Suprapubic skin (tissue), 4 donors: Measurements from ENCODE around the gene CSRNP3. TPM values are rescaled to one million over a fixed set of nuclear protein-coding genes. Genes with fewer than 3 reads are reported as not detected.

Experiments used
- DNase-seq, 2 donors: peaks; one replicate each; pipeline ENCODE4 v3.0.0-alpha.2; 2019; ENCODE audit warnings: low spot score in 2 of 2
- H3K27ac ChIP-seq: fragments of 200-600 bp; sonication (generic); one replicate; pipeline ENCODE4 v1.5.1; 2019
- H3K27me3 ChIP-seq: fragments of 200-600 bp; sonication (generic); one replicate; pipeline ENCODE4 v1.5.1; 2019
- H3K36me3 ChIP-seq: fragments of 200-600 bp; sonication (generic); one replicate; pipeline ENCODE4 v1.5.1; 2019
- H3K4me1 ChIP-seq: fragments of 200-600 bp; sonication (generic); one replicate; pipeline ENCODE4 v1.5.1; 2019
- H3K4me3 ChIP-seq: fragments of 200-600 bp; sonication (generic); one replicate; pipeline ENCODE4 v1.5.1; 2019; ENCODE audit warnings: mild to moderate bottlenecking
- H3K9me3 ChIP-seq: fragments of 200-600 bp; sonication (generic); one replicate; pipeline ENCODE4 v1.5.1; 2019
- CTCF ChIP-seq, 2 donors: fragments of 200-600 bp in 1 of 2; fragments of 450-650 bp in 1 of 2; sonication (generic) in 1 of 2; IDR thresholded peaks; one replicate each; pipeline ENCODE4 v1.5.1; 2016 to 2019; ENCODE audit warnings: antibody characterized with exemption in 2 of 2, mild to moderate bottlenecking in 1 of 2, moderate library complexity in 1 of 2
- EP300 ChIP-seq: sonication (generic); formaldehyde crosslinking; IDR thresholded peaks from one replicate; pipeline ENCODE4 v1.6.1; 2017; ENCODE audit warnings: antibody characterized with exemption
- POLR2A ChIP-seq, 2 donors: fragments of 450-650 bp; IDR thresholded peaks; one replicate each; pipeline ENCODE4 v1.6.1; 2017; ENCODE audit warnings: antibody characterized with exemption in 2 of 2, mild to moderate bottlenecking in 2 of 2, moderate library complexity in 2 of 2
- POLR2AphosphoS5 ChIP-seq, 3 donors: sonication (generic); formaldehyde crosslinking; IDR thresholded peaks; one replicate each; pipeline ENCODE4 v1.6.1; 2017; ENCODE audit warnings: antibody characterized with exemption in 3 of 3
- WGBS: methylation state at CpG from one replicate; pipeline ENCODE4 v1.1.5; 2018; 5-methylcytosine and 5-hydroxymethylcytosine counted together
- total RNA-seq, 4 donors: library from RNA; depleted of rRNA; stranded (reverse); fragments of >200 nt; gene quantifications; one replicate each; pipeline ENCODE4 v1.1.0, GENCODE V29; 2016

CSRNP3 gene
- total RNA-seq, 4 donors from 2014 or later, result 1.3 to 7.2 (median 4.3) TPM

DNA sequence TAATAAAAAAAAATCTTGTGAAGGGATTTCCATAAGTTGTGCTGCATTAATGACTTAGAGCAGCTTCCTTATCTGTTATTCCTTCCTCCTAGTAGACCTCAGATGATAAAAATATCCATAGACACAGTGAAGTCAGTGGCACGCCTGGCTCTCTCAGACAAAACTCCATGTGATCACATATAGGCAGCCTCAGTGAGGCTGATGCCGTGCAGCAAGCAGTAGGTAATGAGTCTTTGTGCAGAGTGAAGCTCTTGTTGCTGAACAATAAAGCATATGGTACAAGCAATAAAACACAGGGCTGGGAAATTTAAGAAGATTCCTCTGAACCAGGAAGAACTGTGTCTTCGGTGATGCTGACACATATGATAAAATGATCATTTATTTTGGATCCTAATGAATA lies 102.7 kb downstream of the CSRNP3 start:
- WGBS, result 66% methylated on average over 3 of the region's 3 CpGs
- no peak for TF ChIP-seq EP300
- no peak for TF ChIP-seq POLR2AphosphoS5 (IDR thresholded peaks at IDR 0.05)
- no peak for TF ChIP-seq POLR2A (IDR thresholded peaks at IDR 0.05)
- TF ChIP-seq CTCF (IDR thresholded peaks at IDR 0.05), result no peak
- no peak for DNase-seq
- no peak overlapping the region for H3K27ac ChIP-seq
- no peak overlapping the region for H3K4me3 ChIP-seq
- H3K36me3 ChIP-seq, result no peaks in the 10 kb centered on the region
- H3K27me3 ChIP-seq, result no peaks in the 10 kb centered on the region
- H3K4me1 ChIP-seq, result no peaks in the 10 kb centered on the region
- no peaks in the 10 kb centered on the region for H3K9me3 ChIP-seq

DNA sequence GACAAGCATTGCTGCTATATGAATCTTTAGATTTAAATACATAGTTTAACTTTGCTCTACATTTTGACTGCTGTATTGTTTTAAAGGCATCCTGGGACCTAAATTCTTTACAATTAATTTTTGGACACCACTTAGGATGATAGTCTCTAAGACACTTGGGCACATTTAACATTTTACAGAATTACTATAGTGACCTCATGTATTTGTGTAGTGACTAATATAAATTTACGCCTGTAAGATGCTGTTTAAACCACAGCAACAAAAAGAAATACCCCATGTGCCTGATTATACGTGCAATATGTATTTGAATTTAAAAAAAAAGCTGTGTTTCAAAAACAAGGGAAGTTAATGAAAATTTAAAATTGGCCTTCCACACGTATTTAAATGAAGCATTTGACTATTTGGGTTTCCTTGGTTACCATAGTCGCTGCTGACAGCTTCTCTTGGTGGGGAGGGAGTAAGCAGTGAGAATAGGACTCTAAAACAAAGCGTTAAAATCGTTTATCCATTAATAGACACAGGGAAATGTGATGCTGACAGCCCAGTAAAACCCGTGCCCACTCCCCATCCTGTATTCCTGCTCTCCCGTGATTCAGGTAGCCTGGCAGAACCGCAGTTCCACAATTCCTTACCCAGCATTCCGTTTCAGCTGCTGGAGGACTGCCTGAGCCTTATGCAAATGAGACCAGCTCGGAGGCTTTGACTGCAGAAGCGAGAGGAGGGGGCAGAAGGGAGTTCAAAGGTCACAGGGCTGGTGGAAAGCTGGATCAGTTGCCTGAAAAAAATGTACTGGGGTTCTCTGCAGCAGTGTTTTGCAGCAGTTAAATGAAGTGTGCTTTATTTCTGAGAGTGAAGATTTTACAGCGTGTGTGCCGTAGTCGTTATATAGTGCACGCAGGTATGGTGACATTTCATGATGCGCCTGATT lies 104.3 kb downstream of the CSRNP3 start:
- no peak for DNase-seq
- TF ChIP-seq POLR2A (IDR thresholded peaks at IDR 0.05) (no peak), EP300 (no peak), CTCF (IDR thresholded peaks at IDR 0.05) (no peak), POLR2AphosphoS5 (IDR thresholded peaks at IDR 0.05) (no peak)
- Histone ChIP-seq H3K9me3 (no peaks in the 10 kb centered on the region), H3K4me1 (no peaks in the 10 kb centered on the region), H3K36me3 (no peaks in the 10 kb centered on the region), H3K27ac (no peak overlapping the region), H3K4me3 (peak overlapping the region; percentile 6), H3K27me3 (no peaks in the 10 kb centered on the region)
- 57% methylated on average over 17 of the region's 17 CpGs for WGBS

- Histone ChIP-seq H3K27me3 (no peaks in the 10 kb centered on the region), H3K27ac (no peak overlapping the region), H3K4me1 (no peaks in the 10 kb centered on the region), H3K4me3 (no peak overlapping the region), H3K36me3 (no peaks in the 10 kb centered on the region), H3K9me3 (no peaks in the 10 kb centered on the region)
- TF ChIP-seq EP300 (no peak), POLR2AphosphoS5 (IDR thresholded peaks at IDR 0.05) (no peak), POLR2A (IDR thresholded peaks at IDR 0.05) (no peak), CTCF (IDR thresholded peaks at IDR 0.05) (no peak)
- 70% methylated on average over 2 of the region's 2 CpGs for WGBS
- no peak for DNase-seq
Observed at GRCh38 chr2:165575044-165575615, 105.6 kb downstream of the CSRNP3 start.

DNA sequence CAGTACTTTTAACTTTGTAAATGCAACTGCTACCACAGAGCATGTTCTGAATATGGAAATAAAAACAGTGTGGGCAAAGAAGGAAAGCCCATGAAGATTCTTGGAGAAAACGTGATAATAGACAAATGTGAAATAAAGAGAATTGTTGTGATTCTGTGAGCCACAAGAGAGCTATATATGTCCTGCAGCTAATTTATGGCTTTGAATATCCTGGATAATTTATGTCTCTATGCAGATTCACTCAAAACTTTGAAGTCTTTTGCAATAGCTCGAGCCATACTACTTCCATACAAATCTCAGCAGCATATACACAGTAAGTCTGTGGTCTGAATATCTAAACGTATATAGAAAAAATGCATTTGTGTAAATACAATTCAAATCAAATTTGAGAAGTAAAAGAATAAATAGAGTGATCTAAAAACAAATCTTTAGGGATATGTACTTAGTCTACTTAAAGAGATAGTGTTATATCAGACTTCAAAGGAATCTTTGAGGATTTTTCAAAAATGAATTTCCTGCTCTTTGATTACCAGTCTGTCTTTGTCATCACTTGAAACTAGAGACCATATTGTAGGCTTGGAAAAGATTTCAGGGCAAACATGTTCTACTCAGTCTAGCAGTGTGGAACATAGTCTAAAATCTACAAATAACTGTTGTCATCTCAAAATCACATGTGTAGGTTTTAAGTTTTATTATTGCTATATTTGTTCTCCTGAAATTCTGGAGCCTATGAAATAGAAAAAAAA lies 107.1 kb downstream of the CSRNP3 start:
- 59% methylated on average over 3 of the region's 3 CpGs for WGBS
- Histone ChIP-seq H3K36me3 (no peaks in the 10 kb centered on the region), H3K9me3 (no peaks in the 10 kb centered on the region), H3K4me3 (no peak overlapping the region), H3K4me1 (no peaks in the 10 kb centered on the region), H3K27ac (no peak overlapping the region), H3K27me3 (no peaks in the 10 kb centered on the region)
- no peak for DNase-seq
- TF ChIP-seq EP300 (no peak), POLR2AphosphoS5 (IDR thresholded peaks at IDR 0.05) (no peak), POLR2A (IDR thresholded peaks at IDR 0.05) (no peak), CTCF (IDR thresholded peaks at IDR 0.05) (no peak)

DNA sequence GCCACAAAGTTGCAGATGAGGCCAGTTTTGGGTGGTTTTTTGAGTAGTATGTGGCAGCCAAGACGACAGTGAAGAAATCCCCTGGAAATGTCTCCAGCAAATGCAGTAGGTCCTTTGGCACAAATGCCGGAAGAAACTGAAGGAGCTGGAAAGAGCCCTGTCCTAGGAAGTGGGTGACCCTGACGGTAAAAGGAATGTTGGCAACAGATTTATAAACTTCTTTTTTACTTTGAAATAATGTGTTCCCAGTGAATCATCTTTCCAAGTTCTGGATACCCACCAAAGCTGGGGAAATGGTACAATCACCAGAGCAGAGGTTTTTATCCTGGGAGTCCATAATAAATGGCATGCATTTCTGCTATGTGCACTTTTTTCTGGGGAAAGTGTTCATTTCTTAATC lies 112.9 kb downstream of the CSRNP3 start:
- no peaks in the 10 kb centered on the region for H3K9me3 ChIP-seq
- no peak for DNase-seq
- H3K27me3 ChIP-seq, result no peaks in the 10 kb centered on the region
- no peak overlapping the region for H3K27ac ChIP-seq
- H3K4me3 ChIP-seq, result no peak overlapping the region
- H3K4me1 ChIP-seq, result peaks cover 13% of the 10 kb centered on the region
- H3K36me3 ChIP-seq, result no peaks in the 10 kb centered on the region
- 18% methylated on average over 3 of the region's 3 CpGs for WGBS
- TF ChIP-seq POLR2A (IDR thresholded peaks at IDR 0.05), result no peak
- no peak for TF ChIP-seq EP300
- no peak for TF ChIP-seq POLR2AphosphoS5 (IDR thresholded peaks at IDR 0.05)
